HepG2 (cell line): ENCODE data around the gene ATPAF2. TPM values are rescaled to one million over a fixed set of nuclear protein-coding genes. Genes with fewer than 3 reads are reported as not detected.

ENCODE experiments used
- ATF3 ChIP-seq: sonication (generic); formaldehyde crosslinking; IDR thresholded peaks from 2 replicates; pipeline ENCODE4 v1.4.0; 2020; ENCODE audit warnings: missing genetic modification reagents
- ATF7 ChIP-seq, 2 experiments: fragments of 450-650 bp in 1 of 2; sonication (generic) in 1 of 2; formaldehyde crosslinking in 1 of 2; IDR thresholded peaks; 2 replicates each; pipeline versions ENCODE4 v1.4.0 to v1.6.1; 2016 to 2020; ENCODE audit warnings: antibody characterized with exemption in 1 of 2, mild to moderate bottlenecking in 1 of 2, missing genetic modification reagents in 1 of 2
- BHLHE40 ChIP-seq: IDR thresholded peaks from 2 replicates; pipeline ENCODE4 v1.6.1; 2011; ENCODE audit warnings: low read length, improper control_type of control experiment
- DZIP1 ChIP-seq: sonication (generic); formaldehyde crosslinking; IDR thresholded peaks from 2 replicates; pipeline ENCODE4 v1.5.0; 2020; ENCODE audit warnings: mild to moderate bottlenecking, missing genetic modification reagents
- HNRNPK ChIP-seq: fragments of 200-400 bp; formaldehyde crosslinking; IDR thresholded peaks from 2 replicates; pipeline ENCODE4 v1.6.1; 2018; ENCODE audit warnings: low read length, low read depth, moderate library complexity, mild to moderate bottlenecking; ENCODE audit not compliant: poor library complexity, severe bottlenecking
- KLF9 ChIP-seq: IDR thresholded peaks from 2 replicates; pipeline ENCODE4 v1.6.1; 2016; ENCODE audit warnings: low read depth
- LBX2 ChIP-seq: sonication (generic); formaldehyde crosslinking; IDR thresholded peaks from 2 replicates; pipeline ENCODE4 v1.5.0; 2020; ENCODE audit warnings: missing genetic modification reagents, mild to moderate bottlenecking, borderline replicate concordance
- SNAPC4 ChIP-seq: sonication (generic); formaldehyde crosslinking; IDR thresholded peaks from 2 replicates; pipeline ENCODE4 v1.4.0; 2020; ENCODE audit warnings: mild to moderate bottlenecking, missing genetic modification reagents
- TBX2 ChIP-seq: sonication (generic); formaldehyde crosslinking; IDR thresholded peaks from 2 replicates; pipeline ENCODE4 v1.5.0; 2020; ENCODE audit warnings: missing genetic modification reagents, mild to moderate bottlenecking, borderline replicate concordance
- ZC3H4 ChIP-seq: sonication (generic); formaldehyde crosslinking; IDR thresholded peaks from 2 replicates; pipeline ENCODE4 v1.4.0; 2020; ENCODE audit warnings: missing genetic modification reagents, borderline replicate concordance
- ZKSCAN1 ChIP-seq: fragments of 150-350 bp; IDR thresholded peaks from 2 replicates; pipeline ENCODE4 v1.6.1; 2014; ENCODE audit warnings: low read length
- ZNF121 ChIP-seq: sonication (generic); formaldehyde crosslinking; IDR thresholded peaks from 2 replicates; pipeline ENCODE4 v1.5.0; 2020; ENCODE audit warnings: mild to moderate bottlenecking, missing genetic modification reagents
- ZNF484 ChIP-seq: sonication (generic); formaldehyde crosslinking; IDR thresholded peaks from 2 replicates; pipeline ENCODE4 v1.5.1; 2020; ENCODE audit warnings: mild to moderate bottlenecking, low read depth, missing genetic modification reagents, borderline replicate concordance
- ZNF607 ChIP-seq: sonication (generic); formaldehyde crosslinking; IDR thresholded peaks from 2 replicates; pipeline ENCODE4 v1.5.1; 2020; ENCODE audit warnings: missing genetic modification reagents, mild to moderate bottlenecking, borderline replicate concordance
- ZNF687 ChIP-seq: sonication (generic); formaldehyde crosslinking; IDR thresholded peaks from 2 replicates; pipeline ENCODE4 v1.5.1; 2020; ENCODE audit warnings: mild to moderate bottlenecking, missing genetic modification reagents, moderate library complexity
- ZNF839 ChIP-seq: sonication (generic); formaldehyde crosslinking; IDR thresholded peaks from 2 replicates; pipeline ENCODE4 v1.4.0; 2020; ENCODE audit warnings: missing genetic modification reagents, mild to moderate bottlenecking, borderline replicate concordance
- polyA plus RNA-seq, 8 experiments: library from polyadenylated mRNA; depleted of rRNA in 3 of 8; stranded (reverse) in 7 of 8; unstranded in 1 of 8; fragments of >200 nt; fragmentation: Illumina TruSeq in 4 of 8; extraction: Trizol in 4 of 8; gene quantifications; 2 replicates each; pipeline versions ENCODE4 v1.2.1 to v1.2.3, GENCODE V29; 2011 to 2016; ENCODE audit warnings: low read depth in 4 of 8, missing spikeins in 1 of 8, mixed read lengths in 1 of 8; ENCODE audit not compliant: insufficient read depth in 1 of 8
- total RNA-seq, 5 experiments: library from RNA; depleted of rRNA; stranded (reverse); fragments of >200 nt; fragmentation: Illumina TruSeq; extraction: Trizol; gene quantifications; 2 replicates each; pipeline ENCODE4 v1.2.3, GENCODE V29; 2016; ENCODE audit warnings: low read depth in 1 of 5

ATPAF2 gene
- total and polyA plus RNA-seq, 2 of the 13 experiments (the other 11 are each of a cell fraction or from before 2014, with no cell fraction given): 15.0 to 16.5 TPM

- TF ChIP-seq SNAPC4 (CRISPR knock-in tag) (no peak), DZIP1 (CRISPR knock-in tag) (no peak), ZNF121 (CRISPR knock-in tag) (no peak), ATF7 (IDR thresholded peaks at IDR 0.05) (no peak), ATF7 (CRISPR knock-in tag; IDR thresholded peaks at IDR 0.05) (no peak), ZC3H4 (CRISPR knock-in tag) (no peak), HNRNPK (no peak), ZNF607 (CRISPR knock-in tag) (no peak), LBX2 (CRISPR knock-in tag) (no peak), ATF3 (no peak), ZNF839 (CRISPR knock-in tag) (no peak), TBX2 (CRISPR knock-in tag) (0 out of 2 replicates have a peak, but pooled peaks have one; percentile 25), ZNF687 (CRISPR knock-in tag) (0 out of 2 replicates have a peak, but pooled peaks have one; percentile 16), KLF9 (CRISPR knock-in tag) (no peak), ZKSCAN1 (no peak), BHLHE40 (peak; percentile 81), ZNF484 (CRISPR knock-in tag) (no peak)
Observed at GRCh38 chr17:17999364-18000029, 39.5 kb downstream of the ATPAF2 start (continued).
